Activated CD4-positive, alpha-beta T cell treated with anti-CD3 and anti-CD28 coated beads, Interleukin-10, Interleukin-2, amounts not matched to agents 100 ng/mL and 50 ng/mL, durations not matched to agents 16 hours and 8 hours (primary cell): ENCODE data around the gene GAMT.

Experiments
- DNase-seq: peaks from one replicate; pipeline ENCODE4 v3.0.0-alpha.2; 2020

GAMT gene

DNA sequence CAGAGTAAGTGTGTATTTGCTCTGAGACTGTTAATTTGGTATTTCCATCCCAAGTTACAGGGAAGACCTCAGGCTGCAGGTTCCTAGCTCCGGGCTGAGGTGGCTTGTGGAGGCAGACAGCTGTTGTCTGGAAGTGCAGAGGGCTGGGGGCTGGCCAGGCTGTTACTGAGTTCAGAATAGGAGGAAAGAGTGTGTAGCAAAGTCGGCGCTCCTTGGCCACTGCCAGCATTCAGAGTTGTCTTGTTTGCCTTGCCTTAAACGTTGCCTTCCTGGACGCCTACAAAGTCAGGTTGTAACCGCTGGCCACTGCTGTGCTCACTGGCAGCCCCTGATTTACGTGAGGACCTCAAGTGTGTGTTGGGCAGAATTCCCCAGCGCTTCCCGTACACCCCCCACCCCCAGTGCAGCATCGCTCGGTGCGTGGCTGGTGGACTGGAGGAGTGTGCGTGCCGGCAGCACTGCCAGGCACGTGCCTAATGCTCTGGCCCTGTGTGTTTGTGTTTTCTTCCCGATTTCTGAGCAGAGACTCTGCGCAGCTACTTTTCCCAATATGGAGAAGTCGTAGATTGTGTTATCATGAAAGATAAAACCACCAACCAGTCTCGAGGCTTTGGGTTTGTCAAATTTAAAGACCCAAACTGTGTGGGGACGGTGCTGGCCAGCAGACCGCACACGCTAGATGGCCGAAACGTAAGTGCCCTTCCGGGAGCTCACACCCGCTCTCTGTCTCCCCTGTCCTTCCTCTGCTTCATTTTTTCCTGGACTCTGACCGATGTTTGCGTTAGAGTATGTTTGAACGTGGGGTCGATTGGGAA, 16.5 kb upstream of the GAMT start:
- no peak for DNase-seq

DNA sequence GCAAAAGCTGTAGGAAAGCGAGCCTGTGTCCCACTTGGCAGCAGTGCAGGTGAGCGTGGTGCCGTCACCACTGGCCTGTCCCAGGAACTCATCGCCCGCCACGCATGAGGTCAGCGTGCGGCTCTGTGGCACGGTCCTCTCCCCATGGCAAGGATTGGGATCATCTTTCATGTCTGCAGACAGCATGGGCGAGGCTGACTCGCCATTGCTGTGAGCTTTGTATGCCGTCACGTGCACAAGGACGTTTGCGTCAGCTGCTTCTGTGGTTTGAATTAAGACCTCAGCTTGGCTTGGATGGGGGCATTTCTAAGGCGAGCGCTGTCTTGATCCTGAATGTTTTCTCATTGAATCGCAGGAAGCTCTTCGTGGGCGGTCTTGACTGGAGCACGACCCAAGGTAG, 15.8 kb upstream of the GAMT start:
- DNase-seq = no peak

DNA sequence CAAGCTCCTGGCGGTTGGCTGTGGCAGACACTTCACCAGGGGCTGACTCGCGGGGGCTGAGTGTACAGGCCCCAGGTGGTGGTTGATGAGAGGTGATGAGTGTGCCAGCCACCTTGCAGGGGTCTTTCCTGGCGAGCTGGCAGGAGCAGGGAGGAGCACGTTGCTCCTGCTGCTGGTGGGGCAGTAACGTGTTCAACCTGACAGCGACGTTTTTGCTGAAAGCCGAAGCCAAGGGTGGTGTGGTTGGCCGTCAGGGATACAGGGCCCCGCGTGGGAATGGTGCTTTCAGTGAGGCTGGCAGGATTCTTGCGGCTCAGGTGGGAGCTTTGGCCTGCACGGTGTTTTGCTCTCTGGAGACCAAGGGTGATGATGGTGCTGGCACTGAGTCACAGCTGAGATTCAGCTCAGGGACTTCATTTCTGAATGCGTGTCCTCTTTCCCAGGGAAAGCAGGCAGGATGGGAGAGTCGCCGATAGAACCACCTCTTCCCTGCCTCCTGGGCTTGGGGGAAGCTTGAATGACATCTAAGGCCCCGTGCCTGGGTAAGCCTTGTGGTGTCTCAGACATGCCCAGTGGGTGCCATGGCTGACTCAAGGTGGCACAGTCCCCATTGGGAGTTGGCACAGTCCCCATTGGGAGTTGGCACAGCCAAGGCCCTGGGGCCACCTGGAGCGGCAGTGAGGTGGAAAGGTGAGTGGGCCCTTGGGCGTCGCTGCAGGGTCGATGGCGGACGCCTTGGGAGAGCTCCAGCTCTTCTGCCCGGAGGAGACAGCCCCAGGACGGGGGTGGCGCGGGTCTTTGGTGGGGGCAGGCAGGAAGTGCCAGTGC, 14.9 kb upstream of the GAMT start:
- DNase-seq = no peak

DNA sequence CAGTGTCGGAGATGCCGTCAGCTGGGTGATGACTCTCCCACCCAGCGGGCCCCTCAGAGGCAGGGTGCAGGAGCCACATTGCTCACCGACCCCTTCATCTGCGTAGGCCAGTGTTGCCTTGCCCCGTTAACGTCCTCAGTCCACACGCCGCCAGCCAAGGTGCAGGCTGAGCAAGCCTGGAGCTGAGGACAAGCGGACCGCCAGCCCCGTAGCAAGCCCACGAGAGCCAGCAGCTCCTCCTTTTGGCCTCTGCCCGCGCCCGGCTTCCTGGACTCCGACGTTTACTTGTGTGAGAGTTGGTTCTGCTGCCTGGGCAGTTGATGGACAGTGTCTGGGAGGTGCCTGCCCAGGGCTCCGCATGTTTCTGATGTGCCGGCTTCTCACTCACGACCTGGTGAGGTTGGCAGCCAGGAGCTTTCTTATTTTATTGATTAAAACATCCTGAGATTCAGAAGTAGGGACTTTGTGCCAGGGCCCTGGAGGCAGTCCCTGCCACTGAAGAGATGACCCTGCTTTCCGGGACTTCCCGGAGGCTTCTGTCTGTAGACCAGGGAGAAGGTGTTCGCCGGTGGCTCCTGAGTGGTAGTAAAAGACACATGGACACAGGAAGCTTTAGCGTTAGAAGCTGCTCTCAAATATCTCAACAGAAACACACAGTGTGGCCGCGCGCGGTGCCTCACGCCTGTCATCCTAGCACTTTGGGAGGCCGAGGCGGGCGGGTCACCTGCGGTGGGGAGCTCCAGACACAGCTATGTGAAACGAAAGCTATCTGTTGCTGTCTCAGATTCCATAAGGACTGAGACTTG, 11.9 kb upstream of the GAMT start:
- DNase-seq = no peak

DNA sequence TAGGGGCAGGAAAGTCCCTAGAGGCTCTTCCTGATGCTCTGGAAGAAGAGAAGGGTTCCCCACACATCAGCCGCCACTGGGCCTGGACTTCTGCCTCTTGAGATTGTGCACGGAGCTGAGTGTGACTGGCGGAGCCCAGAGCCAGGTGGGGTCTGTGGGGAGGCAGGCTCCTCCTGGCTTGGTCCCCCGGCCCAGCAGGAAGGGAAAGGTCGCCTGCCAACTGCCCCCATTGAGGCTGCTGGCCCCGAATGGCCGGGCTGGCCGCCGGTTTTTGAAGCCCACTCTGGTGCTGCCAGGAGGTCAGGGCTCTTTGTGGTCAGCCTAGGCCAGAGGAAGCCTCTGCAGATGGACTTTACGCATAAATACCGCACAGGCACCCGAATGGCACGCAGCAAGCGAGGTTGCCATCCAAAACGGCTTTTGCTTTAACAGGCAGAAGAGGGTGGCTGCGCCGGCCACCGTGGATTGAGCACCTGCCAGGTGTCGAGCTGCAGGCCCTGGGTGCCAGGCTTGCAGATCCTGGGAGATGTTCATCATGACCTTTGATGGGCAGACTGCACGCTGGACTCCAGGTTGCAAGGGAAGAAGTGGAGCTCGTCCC, 11.1 kb upstream of the GAMT start:
- DNase-seq = no peak

DNA sequence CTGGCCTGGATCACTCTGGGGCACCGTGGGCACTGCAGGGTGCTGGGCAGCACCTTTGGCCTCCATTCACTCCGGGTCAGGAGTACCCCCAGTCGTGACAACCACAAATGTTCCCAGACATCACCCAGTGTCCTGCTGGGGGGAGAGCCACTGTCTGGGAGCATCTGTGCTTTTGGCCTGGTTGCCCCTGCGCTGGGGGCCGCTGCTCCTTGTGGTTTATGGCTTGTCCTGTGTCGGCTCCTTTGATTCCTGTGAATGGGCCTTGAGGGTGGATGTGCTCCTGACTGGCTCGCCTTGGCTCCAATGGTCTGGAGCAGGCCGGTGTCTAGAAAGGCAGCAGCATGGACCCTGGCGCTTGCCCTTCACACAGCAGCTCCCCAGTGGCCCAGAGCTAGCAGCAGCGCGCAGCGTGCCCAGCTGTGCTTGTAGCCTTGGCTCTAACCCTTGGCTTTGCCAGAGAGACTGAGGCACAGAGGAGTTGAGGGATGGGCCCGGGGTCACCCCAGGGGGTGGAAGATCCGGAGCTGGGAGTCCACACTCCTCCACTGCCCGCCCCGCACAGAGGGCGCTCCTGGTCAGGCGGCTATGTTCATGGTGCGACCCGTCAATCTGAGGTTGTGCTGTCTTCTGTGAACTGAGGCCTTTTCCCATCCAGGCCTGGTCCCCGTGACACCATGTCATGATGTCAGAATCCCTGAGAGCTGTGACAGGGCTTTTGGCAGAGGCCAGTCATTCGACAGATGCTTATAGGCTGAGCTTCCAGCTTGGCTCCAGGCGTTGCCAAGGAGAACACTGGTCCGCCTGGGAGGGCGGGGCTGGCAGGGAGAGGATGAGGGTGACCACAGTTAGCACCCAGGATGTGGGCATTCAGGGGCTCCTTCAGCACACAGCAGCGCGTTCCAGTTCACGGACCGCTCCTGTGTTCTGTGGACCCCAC, 10.2 kb upstream of the GAMT start:
- DNase-seq = peak; percentile 49

DNA sequence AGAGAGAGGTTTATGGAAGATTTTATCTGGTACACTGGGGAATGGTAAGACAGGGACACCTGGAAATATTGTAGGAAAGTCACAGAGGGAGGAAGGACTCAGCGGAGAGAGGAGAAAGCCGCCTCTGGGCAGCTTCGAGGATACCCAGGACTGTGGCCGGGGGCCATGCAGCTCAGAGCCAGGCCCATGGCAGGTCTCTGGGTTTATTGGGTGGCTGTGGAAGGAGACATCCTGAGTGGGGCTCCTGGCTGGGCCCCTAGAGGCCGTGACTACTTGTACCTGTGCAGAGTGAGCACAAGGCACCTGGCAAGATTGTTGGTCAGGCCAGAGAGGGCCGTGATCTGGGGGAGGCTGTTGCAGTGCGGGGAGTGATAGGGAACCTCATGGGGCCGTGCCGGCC, 9.4 kb upstream of the GAMT start:
- no peak for DNase-seq

DNA sequence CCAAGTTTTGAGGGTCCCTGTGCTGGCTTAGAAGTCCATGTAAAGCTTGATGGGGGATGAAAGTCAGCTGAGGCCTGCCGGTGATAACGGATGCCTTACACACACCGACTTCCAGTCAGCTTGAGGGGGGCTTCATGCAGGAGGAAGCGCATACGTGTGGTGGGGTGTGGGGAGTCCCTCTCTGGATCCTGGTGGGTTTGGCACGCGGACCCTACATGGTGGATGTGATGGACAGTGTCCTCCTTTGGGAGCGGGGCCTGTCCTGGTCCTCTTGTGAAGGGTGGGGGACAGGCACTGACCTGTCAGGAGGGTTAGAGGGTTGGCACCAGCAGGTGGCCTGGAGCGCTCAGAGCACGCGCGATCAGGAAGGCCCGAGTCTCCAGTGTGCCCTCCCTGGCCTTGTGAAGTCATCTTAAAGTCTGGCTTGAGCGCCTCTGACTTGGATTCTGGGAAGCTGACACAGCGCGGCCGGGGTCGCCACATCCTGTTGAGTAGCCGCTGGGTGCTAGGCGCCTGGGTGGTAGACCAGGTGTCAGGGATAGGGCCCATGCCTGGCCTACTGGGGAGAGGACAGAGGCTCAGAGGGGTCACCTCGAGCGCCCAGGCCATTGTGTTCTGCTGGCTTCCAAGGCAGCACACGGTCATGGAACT, 8.9 kb upstream of the GAMT start:
- peak; percentile 31 for DNase-seq

DNA sequence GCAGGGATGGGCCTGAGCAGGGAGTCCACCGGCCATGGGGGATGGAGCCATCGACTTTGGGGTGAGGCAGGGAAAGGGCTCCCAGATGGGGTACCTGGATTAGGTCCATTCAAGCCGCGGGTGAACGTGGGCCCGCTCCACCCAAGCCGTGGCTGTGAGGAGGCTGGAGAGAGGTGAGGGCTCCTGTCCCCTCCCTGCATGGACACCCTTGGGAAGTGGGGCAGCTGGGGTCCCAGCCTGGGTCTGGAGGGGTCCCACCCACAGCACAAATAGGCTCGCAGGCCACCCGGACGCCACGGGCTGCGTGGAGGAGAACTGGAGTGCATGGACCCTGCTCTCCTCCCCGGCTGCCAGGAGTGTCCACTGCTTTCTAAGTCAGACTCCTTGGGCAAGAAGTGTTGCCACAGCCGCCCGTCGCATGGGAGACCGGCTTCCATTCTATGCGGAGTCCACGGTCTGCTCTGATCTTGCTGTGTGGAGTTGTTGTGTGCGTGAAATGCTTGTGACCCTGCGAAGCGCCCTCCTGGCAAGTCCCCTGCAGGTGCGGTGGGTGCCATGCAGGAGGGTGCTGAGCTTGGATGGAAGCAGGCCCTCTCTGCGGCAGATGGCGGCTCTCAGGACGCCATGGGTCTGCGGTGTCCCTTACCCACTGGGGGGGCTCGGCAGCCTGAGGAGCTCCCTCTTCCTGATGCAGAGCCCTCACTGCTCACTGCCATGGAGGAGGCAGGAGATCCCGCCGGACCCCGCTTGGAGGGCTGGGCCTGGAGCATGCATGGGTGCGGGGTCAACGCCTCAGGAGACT, 8.1 kb upstream of the GAMT start:
- DNase-seq = no peak

DNA sequence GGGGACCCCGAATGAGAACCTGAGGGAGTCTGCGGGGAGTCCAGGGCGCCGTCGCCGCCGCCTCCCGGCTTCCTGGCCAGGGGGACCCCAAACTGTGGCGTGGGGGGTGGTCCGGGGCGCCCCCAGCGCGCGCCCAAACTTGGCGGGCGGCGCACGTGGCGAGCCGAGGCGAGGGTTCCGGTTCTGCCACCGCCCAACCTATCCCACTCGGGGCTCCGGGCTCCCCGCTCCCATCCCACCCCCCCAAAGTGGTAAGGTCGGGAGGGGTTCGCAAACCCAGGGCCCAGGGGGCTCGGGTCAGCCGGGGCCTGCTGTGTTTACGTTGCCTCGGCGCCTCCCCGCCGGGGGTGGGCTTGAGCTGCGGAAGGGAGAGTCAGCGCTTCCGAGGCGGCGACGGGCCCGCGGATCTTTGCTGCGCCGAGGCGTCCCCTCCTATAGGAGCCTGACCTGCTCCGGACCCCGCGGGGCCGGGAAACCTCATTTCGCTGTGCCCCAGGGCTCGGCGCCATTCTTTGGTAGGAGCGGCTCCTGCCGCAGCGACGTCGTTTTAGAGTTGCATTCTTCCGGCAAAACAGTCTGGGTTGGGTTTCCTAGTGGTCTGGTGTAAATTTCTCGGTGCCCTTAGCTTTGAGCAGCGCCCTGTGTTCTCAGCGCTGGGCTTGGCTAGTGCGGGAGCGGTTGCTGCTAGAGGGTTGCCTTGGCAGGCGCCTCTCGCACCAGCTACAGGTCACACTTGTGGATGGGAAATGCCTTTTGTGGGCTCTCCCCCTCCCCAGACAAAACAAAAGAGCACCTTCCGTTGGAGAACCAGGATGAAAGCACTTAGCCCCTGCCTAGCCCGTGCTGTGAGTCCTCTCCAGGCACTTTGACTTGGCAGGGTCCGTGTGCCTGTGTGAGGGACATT, 7.2 kb upstream of the GAMT start:
- DNase-seq = peak; percentile 62

DNA sequence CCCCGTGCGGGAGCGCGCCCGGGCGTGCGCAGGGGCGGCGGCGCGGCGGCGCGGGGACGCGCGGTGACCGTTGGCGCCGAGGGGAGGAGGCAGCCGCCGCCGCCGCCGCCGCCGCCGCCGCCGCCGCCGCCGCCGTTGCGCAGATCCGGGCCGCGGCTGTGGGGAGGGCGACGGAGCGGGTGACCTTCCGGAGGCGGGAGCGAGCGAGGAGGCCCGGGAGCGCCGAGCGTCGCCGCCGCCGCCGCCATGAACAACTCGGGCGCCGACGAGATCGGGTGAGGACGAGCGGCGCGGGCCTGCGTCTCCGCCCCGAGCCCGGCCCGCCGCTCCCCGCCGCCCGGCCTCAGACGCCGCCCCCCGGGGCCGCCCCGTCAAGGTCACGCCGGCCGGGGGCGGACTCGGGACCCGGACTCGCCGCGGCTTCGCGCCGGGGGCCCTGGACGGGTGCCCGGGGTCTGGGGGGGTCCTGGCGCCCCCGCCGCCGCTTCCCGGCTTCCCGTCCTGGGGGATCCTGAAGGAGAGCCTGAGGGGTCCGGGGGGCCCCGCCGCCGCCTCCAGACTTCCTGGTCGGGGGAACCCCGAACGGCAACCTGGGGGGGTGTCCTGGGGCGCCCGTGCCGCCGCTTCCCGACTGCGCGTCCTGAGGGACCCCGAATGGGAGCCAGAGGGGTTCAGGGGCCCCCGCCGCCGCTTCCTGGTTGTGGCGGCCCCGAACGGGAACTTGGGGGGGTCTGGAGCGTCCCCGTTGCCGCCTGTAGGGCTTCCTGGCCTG, 6.4 kb upstream of the GAMT start, which contains the start of gene DAZAP1:
Gene DAZAP1, plus strand, starts transcription at position 59 of the 772 bp plus-strand sequence. Its CDS starts 188 bp downstream, at position 247.
- no peak for DNase-seq

DNA sequence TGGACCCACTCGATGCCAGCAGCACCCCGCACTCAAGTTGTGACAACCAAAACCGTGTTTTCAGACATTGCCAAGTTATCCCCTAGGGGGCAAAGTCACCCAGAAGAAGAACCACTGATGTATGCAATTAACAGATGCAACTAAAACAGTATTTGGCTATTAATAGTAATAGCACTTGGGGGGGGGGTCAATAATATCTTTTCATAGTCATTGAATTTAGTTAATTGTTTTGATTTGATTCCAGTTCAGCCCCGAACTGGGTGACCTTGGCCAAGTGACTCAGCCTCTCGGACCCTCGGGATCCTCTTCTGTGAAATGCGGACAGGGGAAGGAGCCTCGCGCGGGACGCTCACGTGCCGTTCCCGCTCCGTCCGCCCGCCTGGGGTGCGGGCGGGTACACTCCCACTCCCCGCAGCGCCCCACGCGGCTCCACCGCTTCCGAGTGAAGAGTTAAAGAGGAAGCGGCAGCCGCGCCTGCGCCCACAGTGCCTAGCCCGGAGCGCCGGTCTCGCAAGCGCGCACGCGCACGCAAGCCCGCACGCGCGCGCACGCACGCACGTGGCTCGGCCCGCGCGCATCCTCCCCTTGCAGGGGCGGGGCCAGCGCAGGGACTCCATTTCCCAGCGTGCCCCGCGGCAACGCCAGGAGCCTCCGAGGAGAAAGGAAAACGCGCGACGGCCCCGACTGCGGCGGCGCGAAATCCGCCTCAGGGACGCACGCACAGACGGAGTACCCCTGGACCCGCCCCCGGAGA, 5.6 kb upstream of the GAMT start:
- peak; percentile 99 for DNase-seq

DNA sequence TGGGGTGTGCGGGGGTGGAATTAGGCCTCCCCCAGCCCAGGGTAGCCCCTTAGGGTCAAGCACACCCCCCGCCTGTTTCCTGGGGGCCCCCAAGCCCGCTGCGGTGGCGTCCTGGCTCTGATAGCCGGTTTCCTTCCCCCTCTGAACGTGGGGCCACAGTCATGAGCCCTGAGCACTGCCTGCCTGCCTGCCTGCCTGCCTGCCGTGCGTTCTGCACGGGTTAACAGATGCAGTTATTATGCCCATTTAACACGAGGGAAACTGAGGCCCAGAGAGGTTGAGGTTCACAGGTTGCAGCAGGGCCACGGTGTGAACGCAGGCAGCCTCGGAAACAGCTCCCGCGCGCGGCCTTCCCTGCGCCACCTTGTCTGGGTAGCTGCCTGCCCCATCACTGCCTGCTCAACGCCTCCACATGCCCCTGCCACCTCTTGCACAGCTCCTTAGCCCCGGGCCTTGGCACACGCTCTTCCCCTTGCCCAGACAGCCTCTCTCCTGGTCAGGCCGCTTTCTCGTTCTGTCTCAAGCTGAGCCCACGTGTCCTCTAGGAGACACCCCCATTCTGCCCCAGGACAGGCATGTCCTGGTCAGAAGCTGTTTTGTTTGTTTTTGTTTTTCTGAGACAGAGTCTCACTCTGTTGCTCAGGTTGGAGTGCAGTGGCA, 1.2 kb upstream of the GAMT start:
- DNase-seq = no peak

DNA sequence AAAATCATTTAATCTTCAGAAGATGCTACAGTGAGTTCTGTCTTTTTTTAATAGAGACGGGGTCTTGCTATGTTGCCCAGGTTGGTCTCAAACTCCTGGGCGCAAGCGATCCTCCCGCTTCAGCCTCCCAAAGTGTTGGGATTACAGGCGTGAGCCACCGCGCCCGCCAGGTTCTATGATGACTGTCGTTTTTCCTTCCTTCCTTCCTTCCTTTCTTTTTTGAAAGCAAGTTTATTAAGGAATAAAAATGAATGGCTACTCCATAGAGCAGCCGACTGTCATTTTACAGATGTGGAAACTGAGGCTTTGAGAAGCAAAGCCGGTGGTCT, 511 bp upstream of the GAMT start:
- no peak for DNase-seq

DNA sequence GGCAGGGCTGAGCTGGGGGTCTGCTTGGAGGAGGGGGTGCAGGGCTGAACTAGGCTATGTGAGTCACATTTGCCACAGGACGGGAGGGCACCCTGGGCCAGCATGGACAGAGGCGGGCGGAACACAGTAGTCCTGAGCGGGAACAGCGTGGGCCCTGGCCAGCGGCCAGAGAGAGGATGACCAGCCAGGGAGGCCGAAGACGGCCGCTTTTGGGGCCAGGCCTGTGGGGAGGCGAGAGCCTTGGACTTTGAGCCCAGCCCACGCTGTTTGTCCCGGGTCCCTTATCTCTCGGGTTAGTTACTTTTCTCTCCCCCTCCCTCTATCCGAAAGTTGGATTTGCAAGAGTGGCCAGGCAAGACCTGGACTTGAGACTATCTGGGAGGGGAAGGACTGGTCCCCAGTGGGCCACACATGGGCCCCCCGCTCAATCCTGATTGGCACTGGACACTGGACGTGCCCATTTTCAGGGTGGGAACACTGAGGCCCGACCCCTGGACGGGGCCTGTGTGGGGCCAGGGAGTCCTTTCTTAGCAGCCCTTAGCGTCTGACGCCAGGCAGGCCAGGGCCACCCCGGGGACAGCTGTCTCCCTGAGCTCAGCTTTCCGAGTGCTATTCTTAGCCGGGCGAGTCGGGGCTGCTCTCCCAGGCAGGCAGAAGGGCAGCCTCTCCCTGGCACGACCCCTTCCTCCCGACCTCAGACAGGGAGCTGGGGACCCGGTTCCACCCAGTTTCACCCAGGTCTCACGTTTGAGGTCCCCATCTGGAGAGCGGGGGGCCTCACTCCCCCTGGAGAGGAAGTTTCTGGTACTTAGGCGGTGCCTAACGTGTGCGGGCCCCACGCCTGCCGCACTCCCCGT, 833 bp downstream of the GAMT start:
- DNase-seq = no peak

DNA sequence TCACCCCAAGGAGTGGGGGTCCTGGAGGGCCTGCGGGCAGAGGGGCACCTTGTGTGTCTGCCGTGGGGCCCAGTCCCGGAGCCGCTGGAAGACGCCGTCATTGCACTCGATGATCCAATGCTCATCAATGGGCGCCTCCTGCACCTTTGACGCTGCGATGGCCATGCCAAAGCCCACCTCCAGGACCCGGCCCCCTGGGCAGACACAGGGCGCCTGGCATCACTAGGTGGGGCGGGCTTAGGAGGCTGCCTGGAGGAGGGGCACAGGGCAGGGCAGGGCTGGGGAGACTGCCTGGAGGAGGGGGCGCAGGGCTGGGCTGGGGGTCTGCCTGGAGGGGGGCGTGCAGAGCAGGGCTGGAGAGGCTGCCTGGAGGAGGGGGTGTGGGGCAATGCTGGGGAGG, 1.6 kb downstream of the GAMT start:
- DNase-seq = no peak
